Measurements from ENCODE around the gene EMSY.

- no peak for TF ChIP-seq TBL1XR1 (IDR thresholded peaks at IDR 0.05; ENCODE audit: low read length in 2 of 2)
- TF ChIP-seq ZNF174 (CRISPR knock-in tag; IDR thresholded peaks at IDR 0.05) = no peak
- no peak for TF ChIP-seq RFX1 (IDR thresholded peaks at IDR 0.05)
- TF ChIP-seq ETV5 (CRISPR knock-in tag; IDR thresholded peaks at IDR 0.05; ENCODE audit: low read depth) = no peak
- no peak for TF ChIP-seq POLR2A (conservative IDR thresholded peaks at IDR 0.05)
- no peak for TF ChIP-seq ZKSCAN1 (IDR thresholded peaks at IDR 0.05; ENCODE audit: low read depth, low read length)
- no peak for TF ChIP-seq HCFC1 (IDR thresholded peaks at IDR 0.05; ENCODE audit: low read depth, low read length)
- no peak for TF ChIP-seq ADNP (tag; IDR thresholded peaks at IDR 0.05)
- no peak for TF ChIP-seq ZSCAN29 (IDR thresholded peaks at IDR 0.05)
- TF ChIP-seq RFX5 (IDR thresholded peaks at IDR 0.05; ENCODE audit: low read depth, low read length) = no peak
- TF ChIP-seq CREB1 (IDR thresholded peaks at IDR 0.05) = no peak
- TF ChIP-seq CREB1 (CRISPR knock-in tag; IDR thresholded peaks at IDR 0.05) = no peak
- no peak for TF ChIP-seq SNIP1 (IDR thresholded peaks at IDR 0.05; ENCODE audit: low read depth)
- TF ChIP-seq MEF2D (tag; conservative IDR thresholded peaks at IDR 0.05; ENCODE audit: low read depth) = no peak
- TF ChIP-seq MXI1 (IDR thresholded peaks at IDR 0.05; ENCODE audit: low read depth, low read length) = no peak
Measured at GRCh38 chr11:76495019-76495418, 50.2 kb downstream of the EMSY start.

Measured in K562 (cell line).